ENCODE data around the gene RNH1.

RNH1 gene

DNA sequence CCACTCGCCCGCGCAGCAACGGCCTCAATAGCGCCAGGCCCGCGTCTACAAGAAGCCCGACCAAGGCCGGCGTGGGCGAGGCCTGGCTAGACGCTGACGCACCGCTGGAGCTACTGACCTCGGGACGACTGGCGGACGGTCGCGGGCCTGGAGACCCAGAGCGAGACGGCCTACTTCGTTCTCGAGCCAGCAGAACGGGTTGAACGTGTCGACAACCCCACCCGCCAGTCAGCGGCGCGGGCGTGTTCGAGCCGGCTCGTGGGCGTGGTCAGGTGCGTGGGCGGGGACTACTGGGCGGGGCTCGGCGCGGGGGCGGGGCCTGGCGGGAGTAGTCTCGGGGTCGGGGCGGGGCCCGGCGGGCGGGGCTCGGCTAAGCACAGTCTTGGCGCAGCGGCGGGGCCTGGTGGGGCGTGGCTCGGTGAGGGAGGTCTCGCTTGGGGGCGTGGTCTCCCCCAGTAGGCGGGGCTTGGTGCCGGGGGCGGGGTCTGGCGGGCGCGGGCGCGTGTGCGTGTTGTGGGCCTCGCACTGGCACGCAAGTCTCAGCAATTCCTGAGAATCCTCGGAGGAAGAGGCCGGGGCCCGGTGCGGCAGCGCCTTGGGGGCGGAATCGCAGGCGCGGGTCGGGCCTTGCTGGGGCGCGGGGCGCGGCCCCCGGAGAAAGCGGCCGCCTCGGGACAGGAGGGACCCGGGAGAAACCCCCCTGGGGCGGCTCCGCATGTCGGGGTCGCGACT lies at the start of gene RNH1:
TSS of gene RNH1 (minus strand) at position 248 of the 732 bp plus-strand sequence. CDS start 5,080 bp downstream, outside the sequence.
- peak; percentile 99 to 100 for DNase-seq (ENCODE audit: low read depth in 1 of 2, low spot score in 1 of 2)

- no peak for DNase-seq (ENCODE audit: low read depth in 1 of 2, low spot score in 1 of 2)
Measured at GRCh38 chr11:555780-556661, 49.0 kb upstream of the RNH1 start.

GRCh38 chr11:555227-555779 lies 48.3 kb upstream of the RNH1 start:
- no peak for DNase-seq (ENCODE audit: low read depth in 1 of 2, low spot score in 1 of 2)

DNA sequence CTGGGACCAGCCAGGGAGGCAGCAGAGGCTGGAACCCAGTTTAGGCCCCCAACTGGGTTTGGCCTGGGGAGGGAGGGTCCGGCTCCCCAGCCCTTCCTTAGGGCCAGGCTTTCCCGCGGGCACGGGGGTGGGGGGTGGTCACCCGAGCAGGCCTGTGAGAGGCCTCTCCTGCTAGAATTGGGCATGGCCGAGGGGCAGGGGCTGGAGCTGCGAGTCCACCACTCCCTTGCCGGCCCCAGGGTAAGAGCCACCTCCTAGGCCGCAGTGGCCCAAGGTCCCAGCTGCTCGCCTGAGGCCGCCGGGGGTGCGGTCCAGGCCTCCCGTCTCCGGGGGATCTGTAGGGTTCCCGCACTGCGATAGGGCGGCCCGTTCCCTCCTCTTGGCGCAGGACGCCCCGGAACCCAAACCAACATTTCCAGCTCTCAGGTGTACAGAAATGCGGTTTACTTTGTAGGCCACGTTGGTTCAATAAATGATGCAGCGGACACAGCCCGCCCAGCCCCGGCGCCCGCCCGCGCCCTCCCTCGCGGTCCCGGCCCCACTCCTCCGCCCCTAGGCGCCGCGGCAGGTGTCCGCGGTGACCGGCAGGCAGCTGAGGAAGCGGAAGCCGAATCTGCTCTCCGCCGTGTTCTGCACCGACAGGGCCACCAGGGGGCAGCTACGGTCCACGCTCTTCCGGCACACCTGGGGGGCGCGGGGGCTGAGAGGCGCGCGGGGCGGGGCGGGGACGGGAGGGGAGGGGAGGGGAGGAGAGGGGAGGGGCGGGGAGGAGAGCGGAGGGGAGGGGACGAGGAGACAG lies 47.6 kb upstream of the RNH1 start:
- peak; percentile 53 to 66 for DNase-seq (ENCODE audit: low read depth in 1 of 2, low spot score in 1 of 2)

DNA sequence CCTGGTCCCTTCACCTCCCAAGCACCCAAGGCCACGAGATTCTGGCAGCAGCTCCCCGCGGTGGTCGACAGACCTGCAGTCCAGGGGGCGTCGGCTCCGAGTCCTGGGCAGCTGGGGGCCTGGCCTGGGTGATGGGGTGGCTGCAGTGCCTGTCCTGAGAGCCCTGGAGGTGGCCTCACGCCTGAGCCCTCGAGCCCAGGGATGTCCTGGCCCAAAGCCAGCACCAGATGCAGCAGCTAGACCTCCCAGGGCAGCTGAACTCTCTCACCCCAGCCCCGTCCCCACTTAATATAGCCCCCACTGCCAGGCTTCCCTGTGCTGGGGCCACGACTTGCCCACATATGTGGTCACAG lies 46.9 kb upstream of the RNH1 start:
- no peak for DNase-seq (ENCODE audit: low read depth in 1 of 2, low spot score in 1 of 2)

DNA sequence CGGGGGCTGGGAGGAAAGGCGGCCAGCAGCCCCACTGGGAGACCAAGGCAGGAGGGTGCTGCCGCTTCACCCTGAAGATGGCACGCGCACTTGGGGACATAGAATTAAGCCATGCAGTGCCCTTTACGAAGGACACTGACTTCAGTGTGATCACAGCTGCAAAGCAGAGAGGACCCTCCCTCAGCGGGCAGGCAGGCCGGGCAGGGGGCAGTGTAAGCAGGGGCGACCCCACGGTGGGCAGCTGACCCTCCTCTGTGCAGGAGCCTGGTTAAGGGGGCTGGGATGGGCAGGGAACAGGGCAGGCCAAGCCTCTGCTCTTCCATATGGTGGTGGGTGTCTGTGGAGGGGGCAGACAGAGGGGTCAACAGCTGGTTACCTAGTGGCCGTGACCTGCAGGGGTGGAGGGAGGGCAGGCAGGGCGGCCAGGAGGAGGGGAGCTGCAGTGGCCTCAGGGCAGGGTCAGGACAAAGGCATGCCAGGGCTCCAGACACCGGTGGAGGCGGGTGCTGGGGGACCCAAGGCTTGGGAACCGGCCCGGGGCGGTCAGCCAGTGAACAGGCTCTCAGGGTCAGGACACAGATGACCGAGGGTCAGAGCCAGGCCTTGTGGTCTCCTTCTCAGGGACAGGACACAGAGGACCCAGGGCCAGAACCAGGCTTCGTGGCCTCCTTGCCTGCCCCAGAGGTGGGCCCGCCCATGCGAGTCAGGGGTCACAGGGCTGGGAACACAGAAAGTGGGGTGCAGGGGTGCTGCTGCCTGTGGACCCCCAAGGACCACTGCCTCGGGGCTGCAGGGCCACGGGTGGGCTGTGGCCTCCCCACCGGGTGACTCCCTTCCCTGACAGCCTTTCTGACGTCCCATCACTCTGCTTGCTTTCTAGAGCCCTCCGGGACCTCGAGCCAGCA lies 46.3 kb upstream of the RNH1 start:
- DNase-seq (ENCODE audit: low read depth in 1 of 2, low spot score in 1 of 2), result no peak

DNA sequence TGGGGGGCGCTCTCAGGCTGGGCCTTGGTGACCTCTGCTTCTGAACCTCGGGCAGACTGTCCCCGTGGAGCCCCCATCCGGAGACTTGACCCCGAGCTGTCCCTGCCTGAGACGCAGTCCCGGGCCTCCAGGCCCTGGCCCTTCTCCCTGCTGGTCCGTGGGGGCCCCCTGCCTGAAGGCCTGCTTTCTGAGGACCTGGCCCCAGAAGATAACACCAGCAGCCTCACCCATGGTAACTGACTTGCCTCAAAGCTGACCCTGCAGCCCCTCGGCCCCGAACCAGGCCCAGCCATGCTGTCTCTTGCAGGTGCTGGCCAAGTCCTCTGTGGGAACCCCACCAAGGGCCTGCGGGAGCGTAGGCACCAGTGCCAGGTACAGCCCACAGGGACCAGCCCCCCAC lies 44.6 kb upstream of the RNH1 start:
- DNase-seq (ENCODE audit: low read depth in 1 of 2, low spot score in 1 of 2), result no peak

DNA sequence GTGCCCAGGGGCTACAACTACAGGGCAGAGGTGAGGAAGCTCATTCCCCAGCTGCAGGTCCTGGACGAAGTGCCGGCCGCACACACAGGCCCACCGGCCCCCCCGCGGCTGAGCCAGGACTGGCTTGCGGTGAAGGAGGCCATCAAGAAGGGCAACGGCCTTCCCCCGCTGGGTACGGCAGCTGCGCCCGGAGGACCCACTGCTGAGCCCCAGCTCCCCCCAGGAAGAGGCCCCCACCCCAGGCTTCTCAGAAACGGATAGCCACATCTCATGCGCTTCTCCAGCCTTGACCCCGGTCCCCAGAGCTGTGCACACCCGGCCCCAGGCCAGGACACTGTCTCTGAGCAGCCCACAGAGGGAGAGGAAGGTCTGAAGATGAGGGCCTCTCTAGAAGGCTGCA lies 44.1 kb upstream of the RNH1 start:
- no peak for DNase-seq (ENCODE audit: low read depth in 1 of 2, low spot score in 1 of 2)

DNA sequence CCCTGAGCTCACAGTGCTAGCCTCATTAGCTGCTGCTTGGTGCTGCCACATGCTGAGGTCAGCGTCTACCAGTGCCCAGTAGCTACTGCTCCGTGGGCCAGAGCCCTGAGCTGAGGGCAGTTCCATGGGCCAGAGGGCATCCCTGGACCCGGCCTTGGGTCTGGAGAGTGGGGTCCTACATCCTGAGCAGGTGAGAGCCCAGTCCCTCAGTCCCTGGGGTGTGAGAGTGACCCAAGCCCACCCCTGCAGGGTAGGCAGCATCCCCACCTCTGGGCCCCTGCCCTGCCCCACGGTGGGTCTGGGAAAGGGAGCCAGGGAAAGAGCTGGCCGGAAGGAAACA lies 43.7 kb upstream of the RNH1 start:
- no peak for DNase-seq (ENCODE audit: low read depth in 1 of 2, low spot score in 1 of 2)

- DNase-seq (ENCODE audit: low read depth in 1 of 2, low spot score in 1 of 2), result no peak
Measured at GRCh38 chr11:550021-550745, 43.1 kb upstream of the RNH1 start.

DNA sequence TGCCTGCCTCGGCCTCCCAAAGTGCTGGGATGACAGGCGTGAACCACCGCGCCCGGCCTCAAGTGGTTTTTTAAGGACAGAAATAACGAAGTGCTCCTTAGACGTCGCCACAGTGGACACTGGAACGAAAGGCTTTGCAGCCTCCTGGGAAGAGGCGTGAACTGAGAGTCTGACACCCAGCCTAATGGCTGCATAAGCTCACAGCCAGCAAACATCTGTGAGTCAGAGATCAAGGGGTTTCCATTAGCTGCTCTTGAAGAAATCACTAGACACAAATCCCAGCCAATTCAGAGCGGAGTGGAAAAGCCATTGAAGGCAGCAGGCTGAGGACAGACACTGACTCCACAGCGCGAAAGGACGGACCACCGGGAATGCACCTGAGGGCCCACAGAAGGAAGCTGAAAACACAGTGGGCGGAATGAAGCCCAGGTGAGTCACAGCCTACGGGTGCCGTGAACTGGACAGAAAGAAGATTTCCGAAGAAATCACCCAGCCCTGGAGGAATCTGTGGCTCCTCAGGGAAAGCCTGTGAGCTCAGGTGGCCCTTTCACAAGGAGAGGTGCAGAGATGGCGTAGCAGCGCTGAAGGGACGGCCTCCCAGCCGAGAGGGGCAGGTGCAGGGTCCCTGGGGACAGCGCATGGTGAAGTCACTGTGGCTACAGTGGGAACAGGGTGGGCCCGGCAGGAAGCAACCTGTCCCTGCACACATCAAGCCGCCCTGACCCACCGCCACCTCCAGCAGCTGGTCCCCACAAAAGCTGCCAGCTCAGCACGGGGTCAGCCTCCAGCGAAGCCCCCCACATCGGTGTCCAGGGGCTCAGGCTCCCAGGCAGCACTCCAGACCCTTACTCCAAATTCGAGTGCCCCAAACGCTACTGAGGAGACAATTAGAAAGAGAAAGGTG lies 41.9 kb upstream of the RNH1 start:
- no peak for DNase-seq (ENCODE audit: low read depth in 1 of 2, low spot score in 1 of 2)

DNA sequence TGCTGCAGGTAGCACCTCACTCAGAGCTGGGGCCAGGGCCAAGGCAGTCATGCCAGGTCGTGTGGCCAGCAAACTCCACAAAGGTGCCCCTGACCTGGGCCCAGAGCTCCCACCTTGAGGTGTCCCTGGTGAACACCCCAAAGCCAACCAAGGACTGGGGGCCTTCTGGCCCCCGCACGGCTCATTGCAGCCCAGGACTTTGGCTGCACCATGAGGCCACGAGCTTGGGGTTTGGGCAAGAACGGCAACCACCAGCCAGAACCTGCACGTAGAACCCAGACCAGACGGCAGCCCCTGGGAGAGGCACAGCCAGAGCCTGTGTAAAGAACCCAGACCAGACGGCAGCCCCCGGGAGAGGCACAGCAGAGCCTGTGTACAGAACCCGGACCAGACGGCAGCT lies 38.1 kb upstream of the RNH1 start:
- no peak for DNase-seq (ENCODE audit: low read depth in 1 of 2, low spot score in 1 of 2)

GRCh38 chr11:544817-545166 lies 37.8 kb upstream of the RNH1 start:
- DNase-seq (ENCODE audit: low read depth in 1 of 2, low spot score in 1 of 2), result no peak

DNA sequence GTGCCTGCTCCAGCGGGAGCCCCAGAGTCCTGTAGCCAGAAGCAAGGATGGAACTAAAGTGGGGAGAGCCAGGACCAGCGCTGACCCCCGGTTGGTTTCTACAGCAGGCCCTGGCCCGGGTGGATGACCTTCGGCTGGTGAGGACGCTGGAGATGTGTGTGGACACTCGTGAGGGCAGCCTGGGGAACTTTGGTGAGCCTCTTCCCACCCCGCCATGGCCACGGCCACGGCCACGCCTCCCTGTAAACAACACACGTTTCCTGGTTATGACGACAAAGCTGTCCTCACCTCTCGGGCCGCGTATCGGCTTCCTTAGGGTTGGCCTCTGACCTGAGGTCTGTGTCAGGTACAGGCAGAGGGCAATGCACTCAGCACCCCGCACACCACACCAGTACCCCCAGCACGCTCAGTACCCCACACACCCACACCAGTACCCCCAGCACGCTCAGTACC lies 34.4 kb upstream of the RNH1 start:
- DNase-seq (ENCODE audit: low read depth in 1 of 2, low spot score in 1 of 2), result no peak

GRCh38 chr11:540583-541432 lies 33.8 kb upstream of the RNH1 start:
- no peak for DNase-seq (ENCODE audit: low read depth in 1 of 2, low spot score in 1 of 2)

DNA sequence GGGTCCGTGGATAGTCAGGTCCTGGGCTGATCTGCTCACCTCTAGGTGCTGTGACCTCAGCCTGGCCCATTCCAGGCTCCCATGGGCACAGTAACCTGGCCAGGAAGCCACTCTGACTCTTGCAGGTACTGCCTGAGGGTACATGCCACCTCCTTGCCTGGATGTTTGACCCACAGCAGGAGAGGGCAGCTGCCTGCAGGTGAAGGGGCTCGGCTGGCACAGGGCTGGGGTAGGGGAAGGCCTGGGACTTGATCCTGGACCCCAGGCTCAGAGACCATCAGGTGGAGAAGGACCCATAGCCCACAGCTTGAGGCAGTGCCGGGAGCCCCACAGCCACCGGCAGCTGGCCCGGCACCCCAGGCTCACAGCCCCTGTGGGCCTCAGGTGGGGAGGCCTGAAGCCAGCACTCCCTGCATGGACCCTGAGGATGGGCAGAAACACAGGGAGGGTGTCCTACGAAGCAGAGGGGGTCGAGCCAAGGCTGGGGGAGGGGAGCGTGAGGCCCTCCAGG lies 33.0 kb upstream of the RNH1 start:
- no peak for DNase-seq (ENCODE audit: low read depth in 1 of 2, low spot score in 1 of 2)

GRCh38 chr11:538431-539051 lies 31.5 kb upstream of the RNH1 start:
- no peak for DNase-seq (ENCODE audit: low read depth in 1 of 2, low spot score in 1 of 2)

All from stimulated activated CD4-positive, alpha-beta T cell treated with anti-CD3 and anti-CD28 coated beads, Interleukin-15, amount 100 ng/mL, for 1 hour (primary cell).